Mesenchymal stem cell (in vitro differentiated cells and primary cell): ENCODE data around the gene PCDHGB3.
"Not testable (repeated sequence)": the region's sequence is repeated elsewhere in the genome, so short reads cannot be mapped to it uniquely, and the experiment has no call there.

ENCODE experiments used
- DNase-seq: peaks from one replicate; pipeline ENCODE4 v3.0.0-alpha.2; 2013
- H2AFZ ChIP-seq: one replicate; pipeline ENCODE4 v1.6.1; 2013; ENCODE audit warnings: low read depth, mild to moderate bottlenecking, control low read depth, inconsistent platforms, low read length, moderate library complexity
- H2AK5ac ChIP-seq: 2 replicates; pipeline ENCODE4 v1.6.1; 2013; ENCODE audit warnings: low read length, moderate library complexity, mild to moderate bottlenecking, inconsistent platforms; ENCODE audit not compliant: severe bottlenecking
- H2BK120ac ChIP-seq: one replicate; pipeline ENCODE4 v1.6.1; 2013; ENCODE audit warnings: low read depth, mild to moderate bottlenecking, inconsistent platforms, low read length, moderate library complexity
- H2BK12ac ChIP-seq, 2 experiments: one replicate each; pipeline ENCODE4 v1.6.1; 2013; ENCODE audit warnings: inconsistent platforms in 2 of 2, low read length in 2 of 2, mild to moderate bottlenecking in 2 of 2, moderate library complexity in 2 of 2, control low read depth in 1 of 2
- H2BK15ac ChIP-seq: one replicate; pipeline ENCODE4 v1.6.1; 2013; ENCODE audit warnings: mild to moderate bottlenecking, low read depth, inconsistent platforms; ENCODE audit not compliant: poor library complexity, severe bottlenecking
- H2BK5ac ChIP-seq: 2 replicates; pipeline ENCODE4 v1.6.1; 2013; ENCODE audit warnings: low read depth, mild to moderate bottlenecking, low read length, control low read depth, inconsistent platforms; ENCODE audit not compliant: poor library complexity, severe bottlenecking
- H3K14ac ChIP-seq, 2 experiments: one replicate each; pipeline ENCODE4 v1.6.1; 2013; ENCODE audit warnings: inconsistent platforms in 2 of 2, low read length in 2 of 2, control low read depth in 1 of 2, mild to moderate bottlenecking in 1 of 2, moderate library complexity in 1 of 2
- H3K18ac ChIP-seq, 2 experiments: one replicate each; pipeline ENCODE4 v1.6.1; 2013; ENCODE audit warnings: inconsistent platforms in 2 of 2, low read length in 2 of 2, control low read depth in 1 of 2, low read depth in 1 of 2, mild to moderate bottlenecking in 1 of 2
- H3K23ac ChIP-seq, 2 experiments: one replicate each; pipeline ENCODE4 v1.6.1; 2013; ENCODE audit warnings: inconsistent platforms in 2 of 2, low read length in 2 of 2, mild to moderate bottlenecking in 2 of 2, moderate library complexity in 2 of 2, control low read depth in 1 of 2
- H3K27ac ChIP-seq: 2 replicates; pipeline ENCODE4 v1.5.1; 2013; ENCODE audit warnings: mild to moderate bottlenecking, moderate library complexity, low read length, control low read depth, inconsistent platforms; ENCODE audit not compliant: poor library complexity, severe bottlenecking
- H3K27me3 ChIP-seq, 2 experiments: 2 replicates each; pipeline versions ENCODE4 v1.6.1 to v1.7.0; 2013; ENCODE audit warnings: low read length in 2 of 2, mild to moderate bottlenecking in 2 of 2, moderate library complexity in 2 of 2, control low read depth in 1 of 2, inconsistent platforms in 1 of 2; ENCODE audit not compliant: control insufficient read depth in 1 of 2, insufficient read depth in 1 of 2
- H3K36me3 ChIP-seq, 2 experiments: 2 replicates each; pipeline versions ENCODE4 v1.6.1 to v1.7.0; 2013; ENCODE audit warnings: low read length in 2 of 2, control low read depth in 1 of 2, inconsistent platforms in 1 of 2, low read depth in 1 of 2, mild to moderate bottlenecking in 1 of 2; ENCODE audit not compliant: insufficient read depth in 2 of 2, control insufficient read depth in 1 of 2
- H3K4ac ChIP-seq, 2 experiments: one replicate each; pipeline ENCODE4 v1.6.1; 2013; ENCODE audit warnings: inconsistent platforms in 2 of 2, low read length in 2 of 2, mild to moderate bottlenecking in 2 of 2, moderate library complexity in 2 of 2, control low read depth in 1 of 2, low read depth in 1 of 2
- H3K4me1 ChIP-seq: 2 replicates; pipeline ENCODE4 v1.6.1; 2013; ENCODE audit warnings: low read depth, low read length, control low read depth; ENCODE audit not compliant: control insufficient read depth, insufficient read depth
- H3K4me2 ChIP-seq: 2 replicates; pipeline ENCODE4 v1.6.1; 2013; ENCODE audit warnings: low read length, mild to moderate bottlenecking, inconsistent platforms; ENCODE audit not compliant: poor library complexity, severe bottlenecking
- H3K4me3 ChIP-seq, 2 experiments: 2 replicates each; pipeline versions ENCODE4 v1.5.1 to v1.7.0; 2013; ENCODE audit warnings: low read length in 2 of 2, mild to moderate bottlenecking in 2 of 2, control low read depth in 1 of 2, low read depth in 1 of 2; ENCODE audit not compliant: insufficient read depth in 1 of 2
- H3K79me1 ChIP-seq: replicated peaks from 2 replicates; pipeline ENCODE4 v1.6.1; 2013; ENCODE audit warnings: mild to moderate bottlenecking, control low read depth, low read length, inconsistent platforms; ENCODE audit not compliant: poor library complexity, severe bottlenecking
- H3K9ac ChIP-seq: 2 replicates; pipeline ENCODE4 v1.7.0; 2013; ENCODE audit warnings: mild to moderate bottlenecking, low read length, moderate library complexity
- H3K9me3 ChIP-seq: 2 replicates; pipeline ENCODE4 v1.7.0; 2013; ENCODE audit warnings: mild to moderate bottlenecking, low read length; ENCODE audit not compliant: control insufficient read depth
- H4K8ac ChIP-seq: one replicate; pipeline ENCODE4 v1.6.1; 2013; ENCODE audit warnings: inconsistent platforms, mild to moderate bottlenecking, low read length, moderate library complexity
- H4K91ac ChIP-seq: one replicate; pipeline ENCODE4 v1.6.1; 2013; ENCODE audit warnings: mild to moderate bottlenecking, low read length, inconsistent platforms
- WGBS: methylation state at CpG from one replicate; pipeline ENCODE4 v1.1.7; 2013; ENCODE audit warnings: mixed read lengths; 5-methylcytosine and 5-hydroxymethylcytosine counted together

Gene PCDHGB3

DNA sequence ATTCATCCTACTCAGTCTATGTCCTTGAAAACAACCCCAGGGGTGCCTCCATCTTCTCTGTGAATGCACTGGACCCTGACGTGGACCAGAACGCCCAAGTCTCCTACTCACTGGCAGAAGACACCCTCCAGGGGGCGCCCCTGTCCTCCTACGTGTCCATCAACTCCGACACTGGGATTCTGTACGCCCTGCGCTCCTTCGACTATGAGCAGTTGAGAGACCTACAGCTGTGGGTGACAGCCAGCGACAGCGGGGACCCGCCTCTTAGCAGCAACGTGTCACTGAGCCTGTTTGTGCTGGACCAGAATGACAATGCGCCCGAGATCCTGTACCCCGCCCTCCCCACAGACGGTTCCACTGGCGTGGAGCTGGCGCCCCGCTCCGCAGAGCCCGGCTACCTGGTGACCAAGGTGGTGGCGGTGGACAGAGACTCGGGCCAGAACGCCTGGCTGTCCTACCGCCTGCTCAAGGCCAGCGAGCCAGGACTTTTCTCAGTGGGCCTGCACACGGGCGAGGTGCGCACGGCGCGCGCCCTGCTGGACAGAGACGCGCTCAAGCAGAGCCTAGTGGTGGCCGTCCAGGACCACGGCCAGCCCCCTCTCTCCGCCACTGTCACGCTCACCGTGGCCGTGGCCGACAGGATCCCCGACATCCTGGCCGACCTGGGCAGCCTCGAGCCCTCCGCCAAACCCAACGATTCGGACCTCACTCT lies 5.6 kb downstream of the PCDHGB3 start:
- not testable (repeated sequence) for H4K8ac ChIP-seq, H3K9ac ChIP-seq, H4K91ac ChIP-seq, H3K79me1 ChIP-seq, H2AK5ac ChIP-seq, H3K14ac ChIP-seq, H3K4me2 ChIP-seq, H3K36me3 ChIP-seq, DNase-seq, H3K23ac ChIP-seq, H2AFZ ChIP-seq, H3K4me3 ChIP-seq, H2BK15ac ChIP-seq, H3K18ac ChIP-seq, H2BK120ac ChIP-seq, H3K27ac ChIP-seq, H2BK5ac ChIP-seq, H3K4ac ChIP-seq, H2BK12ac ChIP-seq, H3K4me1 ChIP-seq
- peaks cover 57% of the 10 kb centered on the region for H3K9me3 ChIP-seq
- peaks cover 0 to 13% of the 10 kb centered on the region in 2 experiments for H3K27me3 ChIP-seq
- 94% methylated on average over 35 of the region's 48 CpGs for WGBS

DNA sequence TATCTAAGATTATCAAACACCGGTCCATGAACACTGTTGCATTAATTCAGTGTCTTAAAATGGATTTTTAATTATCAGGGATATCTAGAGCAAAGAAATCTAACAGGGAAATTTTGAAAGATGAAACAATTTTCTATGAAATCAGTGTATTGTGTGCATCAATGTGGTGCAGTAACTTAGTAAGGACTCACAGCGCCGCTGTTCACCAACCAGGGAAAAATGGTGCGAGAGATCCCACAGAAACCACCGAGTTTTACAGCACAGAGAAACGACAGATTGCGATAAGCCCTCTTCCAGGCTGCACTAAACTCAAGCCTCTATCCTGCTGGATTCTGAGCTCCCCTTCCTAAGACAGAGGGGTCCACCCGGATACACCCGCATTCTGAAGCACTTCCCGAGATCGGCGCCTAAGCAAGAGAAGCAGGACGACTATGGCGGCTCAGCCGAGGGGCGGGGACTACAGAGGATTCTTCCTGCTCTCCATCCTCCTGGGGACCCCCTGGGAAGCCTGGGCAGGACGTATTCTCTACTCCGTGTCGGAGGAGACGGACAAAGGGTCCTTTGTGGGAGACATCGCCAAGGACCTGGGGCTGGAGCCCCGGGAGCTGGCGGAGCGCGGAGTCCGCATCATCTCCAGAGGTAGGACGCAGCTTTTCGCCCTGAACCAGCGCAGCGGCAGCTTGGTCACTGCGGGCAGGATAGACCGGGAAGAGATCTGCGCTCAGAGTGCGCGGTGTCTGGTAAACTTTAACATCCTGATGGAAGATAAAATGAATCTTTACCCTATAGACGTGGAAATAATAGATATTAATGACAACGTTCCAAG lies 12.6 kb downstream of the PCDHGB3 start, which contains the start of gene PCDHGA7:
Gene PCDHGA7 (plus strand): TSS at position 274 of the 826 bp plus-strand sequence. CDS start 158 bp downstream, at position 432.
- H2AK5ac ChIP-seq = no peak within 1 kb of the TSS
- H2AFZ ChIP-seq = no peak within 1 kb of the TSS
- no peak within 1 kb of the TSS for H3K4me2 ChIP-seq
- no peaks in the 10 kb centered on the region for H3K27me3 ChIP-seq
- no peaks in the 10 kb centered on the region for H3K79me1 ChIP-seq
- H3K4me1 ChIP-seq = no peaks in the 10 kb centered on the region
- peak within 1 kb of the TSS; percentile 67 for H3K9ac ChIP-seq
- H3K27ac ChIP-seq = no peak within 1 kb of the TSS
- no peak within 1 kb of the TSS for H4K8ac ChIP-seq
- H3K14ac ChIP-seq = no peak within 1 kb of the TSS
- H3K23ac ChIP-seq = no peak within 1 kb of the TSS
- no peak for DNase-seq
- no peak within 1 kb of the TSS for H2BK120ac ChIP-seq
- WGBS = 95% methylated on average over 37 of the region's 37 CpGs
- peak within 1 kb of the TSS in 1 of 2 experiments; percentile 77 for H3K4me3 ChIP-seq
- no peak within 1 kb of the TSS for H3K4ac ChIP-seq
- no peak within 1 kb of the TSS for H4K91ac ChIP-seq
- H2BK5ac ChIP-seq = no peak within 1 kb of the TSS
- no peak within 1 kb of the TSS for H3K18ac ChIP-seq
- no peaks in the 10 kb centered on the region for H3K36me3 ChIP-seq
- no peak within 1 kb of the TSS for H2BK12ac ChIP-seq
- peaks cover 33% of the 10 kb centered on the region for H3K9me3 ChIP-seq
- no peak within 1 kb of the TSS for H2BK15ac ChIP-seq

GRCh38 chr5:141383345-141383744 lies 13.3 kb downstream of the PCDHGB3 start:
- Histone ChIP-seq H3K4me3 (peak overlapping the region in 1 of 2 experiments; percentile 77), H3K14ac (no peak overlapping the region), H2AFZ (no peak overlapping the region), H2BK15ac (no peak overlapping the region), H4K8ac (no peak overlapping the region), H3K4me2 (no peak overlapping the region), H3K36me3 (no peaks in the 10 kb centered on the region), H3K9me3 (peaks cover 33% of the 10 kb centered on the region), H2BK120ac (no peak overlapping the region), H3K9ac (no peak overlapping the region), H3K4me1 (no peaks in the 10 kb centered on the region), H2AK5ac (no peak overlapping the region), H2BK5ac (no peak overlapping the region), H3K18ac (no peak overlapping the region), H2BK12ac (no peak overlapping the region), H4K91ac (no peak overlapping the region), H3K27ac (no peak overlapping the region), H3K23ac (no peak overlapping the region), H3K27me3 (no peaks in the 10 kb centered on the region), H3K79me1 (peaks cover 2% of the 10 kb centered on the region), H3K4ac (no peak overlapping the region)
- DNase-seq = no peak
- WGBS = 96% methylated on average over 20 of the region's 21 CpGs
